Central memory CD8-positive, alpha-beta T cell (primary cell): ENCODE measurements around the gene ST3GAL4.

ENCODE experiments used
- ATAC-seq: fragments of 150-1000 bp; cut with Tn5 transposase; replicated peaks from 2 replicates; pipeline ENCODE4 v1.10.0; 2022; ENCODE audit warnings: mild to moderate bottlenecking, moderate FRiP score, moderate number of reproducible peaks; ENCODE audit not compliant: poor library complexity, severe bottlenecking; ENCODE audit errors: extremely low read depth
- DNase-seq, 2 donors: peaks; one replicate each; pipeline ENCODE4 v3.0.0; 2021; ENCODE audit warnings: low spot score in 2 of 2
- H3K27ac Mint-ChIP-seq: one replicate; pipeline ENCODE4 v1.8.0; 2022; ENCODE audit warnings: low read depth, mild to moderate bottlenecking, moderate library complexity, mixed read lengths
- H3K27me3 Mint-ChIP-seq: one replicate; pipeline ENCODE4 v1.8.0; 2022; ENCODE audit warnings: mixed read lengths
- H3K36me3 Mint-ChIP-seq: one replicate; pipeline ENCODE4 v1.8.0; 2022; ENCODE audit warnings: mild to moderate bottlenecking, moderate library complexity, mixed read lengths; ENCODE audit not compliant: insufficient read depth
- H3K4me1 Mint-ChIP-seq: one replicate; pipeline ENCODE4 v1.8.0; 2022; ENCODE audit warnings: mixed read lengths
- H3K4me3 Mint-ChIP-seq: one replicate; pipeline ENCODE4 v1.8.0; 2022; ENCODE audit warnings: mild to moderate bottlenecking, moderate library complexity, mixed read lengths
- H3K9me3 Mint-ChIP-seq: one replicate; pipeline ENCODE4 v1.8.0; 2022; ENCODE audit warnings: mixed read lengths

Gene ST3GAL4

DNA sequence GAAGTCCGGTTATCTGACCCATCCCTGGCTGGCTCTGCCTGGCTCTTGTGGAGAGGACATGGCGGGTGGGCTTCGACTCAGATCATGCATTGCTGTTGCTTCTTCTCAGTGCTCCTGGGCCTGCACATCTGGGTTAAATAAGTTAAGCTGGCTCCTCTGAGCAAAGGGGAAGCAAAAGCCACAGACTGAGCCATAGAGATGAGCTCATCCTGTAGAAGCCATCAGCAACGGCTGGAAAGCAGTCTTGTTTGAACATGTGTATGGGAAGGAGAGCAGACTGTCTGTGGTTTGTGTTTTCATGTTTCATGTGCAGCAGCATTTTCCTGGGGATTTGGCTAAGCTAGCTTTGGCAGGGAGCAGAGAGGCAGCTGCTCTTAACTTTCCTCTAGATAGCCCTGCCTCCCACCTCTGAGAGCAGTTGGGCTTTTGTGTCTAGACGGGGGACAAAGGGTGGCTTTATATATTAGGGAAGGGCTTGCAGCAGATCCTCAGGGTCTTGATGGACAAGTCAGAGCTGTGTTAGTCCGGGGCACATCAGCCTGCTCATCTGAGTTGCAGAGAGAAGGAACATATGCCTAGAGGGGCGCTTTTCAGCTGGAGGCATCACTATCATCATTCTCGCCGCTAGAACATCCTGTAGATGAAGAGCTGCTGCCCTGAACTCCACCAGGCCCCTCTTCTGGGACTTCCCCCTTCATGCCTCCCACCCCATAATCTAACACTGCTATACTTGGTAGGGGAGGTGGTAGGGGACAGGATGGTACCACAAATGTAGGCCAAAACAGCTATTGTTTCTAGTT is 36.7 kb upstream of the ST3GAL4 start:
- DNase-seq (no peak), ATAC-seq (peak; percentile 73)
- Mint-ChIP-seq H3K27me3 (no peaks in the 10 kb centered on the region), H3K27ac (peak overlapping the region; percentile 89), H3K36me3 (peaks cover 26% of the 10 kb centered on the region), H3K9me3 (no peaks in the 10 kb centered on the region), H3K4me3 (peak overlapping the region; percentile 66), H3K4me1 (peaks cover 48% of the 10 kb centered on the region)

DNA sequence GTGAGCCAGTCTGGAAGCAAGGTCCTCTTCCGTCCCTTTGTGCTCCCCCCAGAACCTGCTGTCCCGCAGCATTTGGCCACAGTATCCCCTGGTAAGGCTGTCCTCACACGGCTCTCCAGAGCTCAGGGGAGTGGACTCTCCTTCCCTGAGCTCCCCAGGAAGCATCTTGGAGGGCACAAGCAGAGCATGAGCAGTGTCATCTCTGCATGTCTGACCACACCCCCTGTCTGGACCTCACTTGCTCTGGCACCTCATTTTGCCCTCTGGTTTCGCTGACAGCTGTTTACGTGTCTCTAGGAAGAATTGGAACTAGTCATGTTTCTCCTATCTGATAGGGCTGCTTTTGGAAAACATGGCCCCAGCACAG is 36.1 kb upstream of the ST3GAL4 start:
- Mint-ChIP-seq H3K4me3 (peak overlapping the region; percentile 66), H3K27me3 (no peaks in the 10 kb centered on the region)

DNA sequence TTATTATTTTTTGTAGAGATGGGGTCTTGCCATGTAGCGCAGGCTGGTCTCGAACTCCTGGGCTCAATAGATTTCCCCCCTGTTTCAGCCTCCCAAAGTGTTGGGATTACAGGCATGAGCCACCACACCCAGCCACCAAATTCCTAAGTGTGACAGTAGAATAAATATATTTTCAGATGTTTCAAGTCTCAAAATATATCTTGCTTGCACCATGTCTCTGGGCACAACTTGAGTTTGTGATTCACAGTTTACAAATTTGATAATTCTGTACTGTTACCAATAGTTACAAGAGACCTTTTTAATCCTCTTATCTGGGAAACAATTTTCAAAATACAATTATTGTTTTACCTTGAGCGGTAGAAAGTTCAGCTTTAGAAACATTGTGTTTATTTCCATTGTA is 32.5 kb upstream of the ST3GAL4 start:
- peaks cover 47% of the 10 kb centered on the region for H3K4me1 Mint-ChIP-seq
- no peaks in the 10 kb centered on the region for H3K27me3 Mint-ChIP-seq
- no peak for ATAC-seq
- H3K4me3 Mint-ChIP-seq = no peak overlapping the region
- peaks cover 15% of the 10 kb centered on the region for H3K36me3 Mint-ChIP-seq
- no peaks in the 10 kb centered on the region for H3K9me3 Mint-ChIP-seq
- H3K27ac Mint-ChIP-seq = no peak overlapping the region
- no peak for DNase-seq

More for the DNA sequence above, 36.1 kb upstream of the ST3GAL4 start:
- peaks cover 23% of the 10 kb centered on the region for H3K36me3 Mint-ChIP-seq
- H3K9me3 Mint-ChIP-seq = no peaks in the 10 kb centered on the region
- ATAC-seq (no peak), DNase-seq (no peak)
- peaks cover 48% of the 10 kb centered on the region for H3K4me1 Mint-ChIP-seq
- H3K27ac Mint-ChIP-seq = peak overlapping the region; percentile 89

DNA sequence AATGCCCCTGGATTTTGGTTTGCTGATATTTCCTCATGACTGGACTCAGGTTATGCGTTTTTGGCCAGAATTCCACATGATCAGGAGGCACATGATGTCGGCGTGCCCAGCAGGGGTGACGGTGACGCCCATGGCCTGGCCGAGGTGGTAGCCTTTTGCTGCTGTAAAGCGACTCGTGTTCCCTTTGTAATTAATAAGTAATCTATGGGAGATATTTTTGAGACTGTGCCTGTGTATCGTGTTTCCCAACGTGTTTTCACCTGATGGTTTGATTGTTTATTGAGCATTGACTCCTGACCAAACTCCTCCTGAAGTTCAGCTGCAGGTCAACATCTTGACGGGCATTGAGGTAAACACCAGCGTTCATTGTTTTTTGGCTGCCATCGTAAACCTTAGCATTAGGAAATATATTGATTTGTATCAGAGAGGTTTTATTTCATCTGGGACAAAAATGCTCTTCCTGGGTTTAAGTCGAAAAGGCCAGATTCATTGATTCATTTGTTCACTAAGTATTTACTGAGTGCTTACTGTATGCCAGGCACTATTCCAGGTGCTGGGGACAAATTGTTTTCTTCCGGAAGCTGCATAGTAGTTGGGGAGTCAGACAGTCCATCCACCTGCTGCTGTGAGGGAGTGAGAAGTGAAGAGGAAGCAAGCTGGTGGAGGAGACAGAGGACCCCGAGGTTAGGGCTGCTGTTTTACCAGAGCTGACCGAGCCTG is 28.0 kb upstream of the ST3GAL4 start:
- ATAC-seq (no peak), DNase-seq (no peak)
- Mint-ChIP-seq H3K36me3 (peaks cover 8% of the 10 kb centered on the region), H3K9me3 (no peaks in the 10 kb centered on the region), H3K27me3 (no peaks in the 10 kb centered on the region), H3K4me3 (no peak overlapping the region), H3K4me1 (peaks cover 36% of the 10 kb centered on the region), H3K27ac (peak overlapping the region; percentile 79)

DNA sequence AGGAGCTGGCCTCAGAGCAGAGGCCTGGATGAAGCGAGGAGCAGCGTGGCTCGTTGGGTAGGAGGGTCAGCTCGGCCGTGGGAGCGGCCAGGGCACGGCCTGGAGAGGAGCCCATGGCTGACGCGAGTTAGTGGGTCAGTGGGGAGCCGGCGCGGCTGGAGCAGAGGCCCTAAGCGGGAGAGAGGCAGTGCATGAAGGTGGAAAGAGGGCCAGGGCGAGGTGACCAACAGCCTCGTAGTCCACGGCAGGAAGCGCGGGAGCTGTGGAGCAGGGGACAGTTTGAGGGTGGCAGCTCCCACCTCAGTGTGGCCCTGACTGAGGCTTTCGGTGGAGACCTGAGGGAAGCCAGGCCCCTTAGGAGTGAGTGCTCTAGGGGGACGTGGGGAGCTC is 27.5 kb upstream of the ST3GAL4 start:
- H3K27ac Mint-ChIP-seq = peak overlapping the region; percentile 79
- DNase-seq (no peak), ATAC-seq (no peak)
- no peaks in the 10 kb centered on the region for H3K27me3 Mint-ChIP-seq
- peaks cover 42% of the 10 kb centered on the region for H3K4me1 Mint-ChIP-seq
- H3K9me3 Mint-ChIP-seq = no peaks in the 10 kb centered on the region
- H3K4me3 Mint-ChIP-seq = no peak overlapping the region
- peaks cover 10% of the 10 kb centered on the region for H3K36me3 Mint-ChIP-seq

DNA sequence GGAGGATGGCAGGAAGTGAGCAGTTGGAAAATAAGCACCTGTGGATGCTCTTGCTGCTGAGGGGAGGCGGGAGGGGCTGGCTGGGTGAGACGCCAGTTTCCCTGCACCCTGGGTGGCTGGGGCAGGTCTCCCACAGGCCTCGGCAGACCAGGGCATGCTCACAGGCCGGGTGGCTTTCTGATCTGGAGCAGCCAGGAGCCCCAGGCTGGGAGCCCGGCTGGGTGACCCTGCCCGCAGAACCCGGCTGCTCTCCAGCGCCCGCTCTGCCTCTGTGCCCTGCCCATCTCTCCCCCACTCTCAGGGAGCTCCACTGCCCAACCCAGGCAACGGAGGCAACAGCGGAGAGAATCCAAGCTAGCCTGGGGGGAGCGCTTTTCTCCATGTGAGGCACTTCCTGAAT is 27.0 kb upstream of the ST3GAL4 start:
- Mint-ChIP-seq H3K27ac (peak overlapping the region; percentile 79), H3K9me3 (no peaks in the 10 kb centered on the region), H3K36me3 (peaks cover 12% of the 10 kb centered on the region), H3K4me1 (peaks cover 46% of the 10 kb centered on the region), H3K27me3 (no peaks in the 10 kb centered on the region), H3K4me3 (no peak overlapping the region)
- ATAC-seq = no peak
- no peak for DNase-seq

DNA sequence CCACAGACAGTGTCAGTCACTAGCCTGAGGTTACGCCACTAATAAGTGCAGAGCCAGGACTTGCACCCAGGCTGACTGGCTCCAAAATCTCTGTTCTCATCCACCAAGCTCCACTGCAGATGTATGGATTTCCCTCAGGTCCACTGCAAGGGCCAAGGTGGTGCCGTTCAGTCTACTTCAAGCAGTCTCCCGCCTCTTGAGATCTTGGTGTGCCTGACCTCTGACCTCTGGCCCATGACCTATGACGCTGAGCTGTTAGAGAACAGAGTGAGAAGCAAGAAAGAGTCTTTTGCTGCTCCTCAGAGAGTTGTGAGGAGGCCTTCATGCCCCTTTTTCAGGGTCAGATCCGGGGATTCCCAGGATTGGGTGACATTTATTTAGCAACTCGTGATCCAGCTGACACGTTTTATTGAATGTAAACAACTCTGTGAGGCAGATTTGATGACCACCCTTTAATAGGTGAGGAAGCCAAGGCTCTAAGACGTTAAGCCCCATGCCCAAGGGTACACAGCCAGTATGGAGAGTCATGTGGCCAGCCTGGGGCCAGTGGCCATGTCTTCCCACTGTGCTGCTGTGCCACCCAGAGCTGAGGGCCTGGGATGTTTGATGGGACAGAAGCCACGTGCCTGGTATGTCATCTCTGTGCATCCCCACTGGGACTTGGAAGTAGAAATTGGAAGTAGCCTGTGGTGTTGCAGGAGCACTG is 26.4 kb upstream of the ST3GAL4 start:
- H3K27ac Mint-ChIP-seq = peak overlapping the region; percentile 79
- H3K4me3 Mint-ChIP-seq = no peak overlapping the region
- ATAC-seq (no peak), DNase-seq (no peak)
- H3K36me3 Mint-ChIP-seq = peaks cover 12% of the 10 kb centered on the region
- no peaks in the 10 kb centered on the region for H3K9me3 Mint-ChIP-seq
- H3K4me1 Mint-ChIP-seq = peaks cover 48% of the 10 kb centered on the region
- H3K27me3 Mint-ChIP-seq = no peaks in the 10 kb centered on the region

DNA sequence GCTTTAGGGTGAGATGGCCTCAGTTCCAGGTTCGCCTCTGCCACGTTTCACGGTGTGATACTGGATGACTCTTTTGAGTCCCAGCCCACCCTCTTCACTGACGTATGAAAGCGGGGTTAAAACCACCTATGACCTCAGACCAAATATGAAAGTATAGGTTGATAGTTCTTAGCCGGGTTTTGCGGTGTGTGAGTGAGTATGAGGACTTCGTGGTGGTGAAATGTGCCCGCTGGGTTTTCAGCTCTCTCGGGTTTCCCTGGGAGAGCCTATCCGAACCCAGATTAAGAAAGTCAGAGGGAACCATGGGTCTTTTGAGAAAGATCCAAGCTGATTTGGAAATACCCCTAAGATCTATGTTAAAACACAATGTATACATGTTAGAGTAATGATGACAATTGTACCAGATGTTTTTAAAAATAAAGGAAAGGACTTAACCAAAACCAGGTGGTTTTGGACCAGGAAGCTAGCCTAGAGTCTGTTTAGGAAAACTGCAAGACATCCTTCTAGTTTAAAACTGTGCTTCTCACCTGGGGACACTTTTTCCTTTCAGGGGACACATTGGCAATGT is 25.8 kb upstream of the ST3GAL4 start:
- Mint-ChIP-seq H3K36me3 (peaks cover 12% of the 10 kb centered on the region), H3K27ac (peak overlapping the region; percentile 79), H3K9me3 (no peaks in the 10 kb centered on the region), H3K4me3 (no peak overlapping the region), H3K27me3 (no peaks in the 10 kb centered on the region), H3K4me1 (peaks cover 49% of the 10 kb centered on the region)
- ATAC-seq = peak; percentile 80
- peak in 1 of 2 donors; percentile 26 for DNase-seq

DNA sequence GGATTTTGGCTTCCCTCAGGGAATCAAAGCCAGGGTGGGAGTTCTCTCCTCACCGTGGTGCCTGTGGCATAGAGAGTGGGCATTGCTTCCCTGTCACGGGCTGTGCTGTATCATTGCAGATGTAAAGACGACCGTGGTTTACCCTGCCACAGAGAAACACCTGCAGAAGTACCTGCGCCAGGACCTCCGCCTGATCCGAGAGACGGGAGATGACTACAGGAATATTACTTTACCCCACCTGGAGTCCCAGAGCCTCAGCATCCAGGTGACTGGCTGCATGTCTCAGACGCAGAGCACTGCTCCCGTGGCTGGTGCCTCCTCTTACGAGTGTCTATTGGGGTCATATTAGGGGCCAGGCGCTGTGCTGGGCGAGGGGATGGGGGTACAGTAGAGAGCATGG is 24.2 kb upstream of the ST3GAL4 start:
- DNase-seq (no peak), ATAC-seq (no peak)
- Mint-ChIP-seq H3K4me1 (peaks cover 52% of the 10 kb centered on the region), H3K27ac (peak overlapping the region; percentile 80), H3K4me3 (no peak overlapping the region), H3K27me3 (no peaks in the 10 kb centered on the region), H3K9me3 (no peaks in the 10 kb centered on the region), H3K36me3 (peaks cover 16% of the 10 kb centered on the region)

DNA sequence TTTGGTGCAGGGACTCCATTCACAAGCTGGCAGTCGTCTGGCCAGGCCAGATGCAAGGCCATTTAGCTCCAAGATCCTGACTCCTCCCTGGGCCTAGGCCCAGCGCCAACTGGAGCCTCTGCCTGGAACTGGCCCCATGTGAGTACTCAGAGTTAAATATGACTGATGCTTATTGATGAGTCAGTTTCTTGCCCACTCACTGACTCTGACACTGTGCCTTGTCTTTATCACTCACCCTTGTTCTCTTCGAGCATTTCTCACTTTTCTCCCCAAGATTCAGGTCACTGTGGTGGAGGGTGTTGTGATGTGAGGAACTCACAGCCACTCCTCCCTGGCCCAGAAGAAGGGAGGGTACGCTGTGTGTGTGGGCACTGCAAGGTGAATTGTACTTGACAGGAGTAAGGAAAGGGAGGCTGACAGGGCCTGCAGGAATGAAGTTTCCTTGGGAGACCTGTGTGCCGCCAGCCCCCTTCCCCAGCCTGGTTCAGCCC is 23.2 kb upstream of the ST3GAL4 start:
- no peak overlapping the region for H3K4me3 Mint-ChIP-seq
- H3K9me3 Mint-ChIP-seq = no peaks in the 10 kb centered on the region
- peaks cover 50% of the 10 kb centered on the region for H3K4me1 Mint-ChIP-seq
- ATAC-seq (peak; percentile 72), DNase-seq (no peak)
- peaks cover 16% of the 10 kb centered on the region for H3K36me3 Mint-ChIP-seq
- H3K27ac Mint-ChIP-seq = peak overlapping the region; percentile 80
- H3K27me3 Mint-ChIP-seq = no peaks in the 10 kb centered on the region

DNA sequence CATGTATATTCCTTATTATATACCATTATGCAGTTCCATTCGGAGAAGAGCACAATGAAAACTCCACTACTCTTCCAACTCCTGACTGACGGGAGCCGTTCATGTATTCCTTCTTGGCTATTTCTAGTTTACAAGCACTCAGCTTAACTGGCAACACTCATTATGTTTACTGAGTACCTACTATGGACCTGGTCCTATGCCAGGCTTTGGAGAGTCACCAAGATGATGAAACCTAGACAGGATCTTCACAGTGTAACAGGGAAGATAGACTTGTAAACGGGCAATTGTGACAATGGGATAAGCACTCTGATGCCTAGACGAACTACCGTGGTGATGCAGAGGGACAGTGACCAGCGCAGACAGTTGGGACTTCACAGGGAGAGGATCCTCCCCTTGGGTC is 22.3 kb upstream of the ST3GAL4 start:
- DNase-seq (no peak), ATAC-seq (no peak)
- Mint-ChIP-seq H3K36me3 (peaks cover 13% of the 10 kb centered on the region), H3K4me3 (no peak overlapping the region), H3K4me1 (peaks cover 41% of the 10 kb centered on the region), H3K27ac (no peak overlapping the region), H3K27me3 (no peaks in the 10 kb centered on the region), H3K9me3 (no peaks in the 10 kb centered on the region)

DNA sequence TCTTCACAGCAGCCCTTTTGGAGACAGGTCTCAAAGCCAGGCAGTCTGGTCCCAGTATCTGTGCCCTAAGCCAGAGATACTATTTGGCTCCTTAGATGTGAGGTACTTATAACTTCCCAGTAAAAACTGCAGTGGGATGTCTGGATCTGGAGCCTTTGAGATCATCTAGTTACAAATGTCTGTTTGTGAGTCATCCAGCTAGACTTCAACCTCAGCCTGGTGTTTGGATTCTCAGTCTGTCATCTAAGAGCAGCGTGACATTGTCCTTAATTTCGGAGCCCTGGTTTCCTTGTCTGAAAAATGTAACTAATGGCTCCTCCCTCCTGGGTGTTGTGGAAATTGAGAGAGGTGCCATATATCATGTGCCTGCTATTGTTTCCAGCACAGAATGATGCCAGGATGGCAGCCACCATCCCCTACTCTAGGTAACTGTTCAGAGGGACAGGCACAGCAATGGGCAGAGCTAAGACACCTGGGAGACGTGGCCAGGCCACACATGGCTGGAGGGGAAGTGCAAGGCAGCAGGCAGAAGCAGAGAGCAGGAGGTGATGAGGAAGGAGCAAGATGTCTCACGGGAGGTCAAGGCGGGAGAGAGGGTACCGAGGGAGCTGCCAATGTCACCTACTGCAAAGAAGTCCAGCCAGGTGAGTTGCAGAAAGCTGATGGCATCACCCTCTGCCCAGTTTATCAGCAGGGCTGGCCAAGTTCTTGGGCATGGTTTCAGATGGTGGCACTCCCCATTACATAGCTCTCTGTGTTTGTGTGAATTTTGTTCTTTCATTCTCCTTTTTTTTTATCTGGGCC is 20.6 kb upstream of the ST3GAL4 start:
- ATAC-seq (no peak), DNase-seq (no peak)
- Mint-ChIP-seq H3K36me3 (peaks cover 19% of the 10 kb centered on the region), H3K27ac (peak overlapping the region; percentile 38), H3K4me1 (peaks cover 29% of the 10 kb centered on the region), H3K4me3 (no peak overlapping the region), H3K9me3 (no peaks in the 10 kb centered on the region), H3K27me3 (no peaks in the 10 kb centered on the region)
